Measurements from ENCODE around the gene KRT8.
A peak's percentile ranks its signal among the peaks of the same experiment; 100 is the strongest.

KRT8 gene

DNA sequence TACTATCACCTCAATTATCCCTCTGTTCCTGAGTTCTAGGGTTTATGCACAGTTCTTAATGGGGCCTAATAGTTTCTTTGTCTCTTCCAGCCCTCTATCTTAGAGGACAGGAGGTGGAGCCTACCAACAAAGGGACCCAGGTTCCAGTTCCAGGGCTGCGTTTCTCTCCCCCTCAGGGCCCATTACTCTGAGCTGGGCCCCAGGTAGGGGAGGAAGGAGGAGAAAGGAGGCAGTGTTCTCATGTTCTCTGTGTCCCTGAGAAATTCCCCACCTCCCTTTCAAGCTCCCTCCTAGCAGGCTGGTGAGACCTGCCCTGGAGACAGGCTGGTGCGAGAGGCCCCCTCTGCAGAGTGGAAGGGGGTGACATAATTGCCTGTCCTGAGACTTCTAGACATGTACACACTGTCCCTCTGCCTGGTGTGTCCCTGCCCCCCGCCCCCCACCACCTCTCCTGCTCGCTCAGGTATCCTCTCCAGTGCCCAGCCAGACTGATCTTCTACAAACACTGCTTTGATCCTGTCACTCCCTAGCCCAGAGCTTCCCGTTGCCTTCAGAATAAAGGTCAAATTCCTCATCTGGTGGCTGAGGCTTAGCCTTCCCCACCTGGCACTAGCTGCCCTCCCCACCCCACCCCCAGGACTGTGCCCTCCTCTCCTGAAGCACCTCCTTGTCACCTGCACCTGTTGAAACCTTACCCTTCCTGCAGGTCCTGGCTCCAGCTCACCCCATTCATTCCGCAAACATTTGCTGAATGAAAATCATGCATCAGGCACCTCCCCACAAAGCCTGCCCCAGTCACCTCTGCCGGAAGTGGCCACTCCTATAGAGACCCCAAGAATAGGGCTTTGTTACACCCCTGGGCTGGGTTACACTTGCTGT lies 21.1 kb upstream of the KRT8 start:
- DNase-seq, result peak; percentile 52

- no peak for DNase-seq
These were observed 20.2 kb upstream of the KRT8 start for GRCh38 chr12:52924764-52925716.

DNA sequence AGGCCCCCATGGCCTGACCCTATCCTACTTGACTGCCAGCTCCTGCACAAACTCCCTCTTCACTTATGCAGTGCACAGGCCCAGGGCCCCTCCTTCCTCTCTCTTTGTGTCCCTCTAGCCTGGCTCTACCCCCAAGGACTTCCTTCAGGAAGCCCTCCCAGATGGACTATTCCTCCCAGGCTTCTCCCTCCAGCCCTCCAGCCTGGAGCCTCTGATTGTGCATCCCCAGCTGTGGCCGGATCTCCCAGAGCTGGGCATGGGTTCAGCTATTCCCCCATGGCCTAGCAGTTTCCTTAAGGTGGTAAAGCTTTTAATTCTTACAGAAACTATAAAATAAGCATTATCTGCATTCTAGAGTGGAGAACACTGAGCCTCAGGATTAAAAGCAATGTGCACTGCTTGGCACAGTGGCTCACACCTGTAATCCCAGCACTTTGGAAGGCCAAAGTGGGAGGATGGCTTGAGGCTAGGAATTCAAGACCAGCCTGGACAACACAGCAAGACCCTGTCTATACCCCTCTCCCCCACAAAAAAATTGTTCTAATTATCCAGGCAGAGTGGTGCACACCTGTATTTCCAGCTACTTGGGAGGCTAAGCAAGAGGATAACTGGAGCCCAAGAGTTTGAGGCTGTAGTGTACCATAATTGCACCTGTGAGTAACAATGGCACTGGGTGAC lies 16.8 kb upstream of the KRT8 start:
- DNase-seq, result no peak

DNA sequence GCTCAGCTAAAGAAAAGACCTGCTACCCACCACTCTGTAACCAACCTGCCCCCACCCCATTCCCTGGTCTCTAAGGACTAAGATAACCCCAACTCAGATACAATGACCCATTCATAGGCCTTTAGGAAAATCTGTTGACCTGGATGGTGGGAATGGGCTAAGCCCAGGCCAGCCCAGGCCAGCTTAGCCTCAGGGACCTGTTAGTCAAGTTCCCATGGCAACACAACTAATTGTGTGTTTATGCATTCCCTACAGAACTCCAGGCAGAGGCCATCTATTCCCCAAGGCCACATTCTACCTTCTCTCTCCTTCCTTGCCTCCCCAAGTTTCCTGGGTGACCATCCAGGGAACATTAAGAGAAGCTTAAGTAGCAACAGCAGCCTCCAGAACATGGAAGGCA lies 16.1 kb upstream of the KRT8 start:
- no peak for DNase-seq

DNA sequence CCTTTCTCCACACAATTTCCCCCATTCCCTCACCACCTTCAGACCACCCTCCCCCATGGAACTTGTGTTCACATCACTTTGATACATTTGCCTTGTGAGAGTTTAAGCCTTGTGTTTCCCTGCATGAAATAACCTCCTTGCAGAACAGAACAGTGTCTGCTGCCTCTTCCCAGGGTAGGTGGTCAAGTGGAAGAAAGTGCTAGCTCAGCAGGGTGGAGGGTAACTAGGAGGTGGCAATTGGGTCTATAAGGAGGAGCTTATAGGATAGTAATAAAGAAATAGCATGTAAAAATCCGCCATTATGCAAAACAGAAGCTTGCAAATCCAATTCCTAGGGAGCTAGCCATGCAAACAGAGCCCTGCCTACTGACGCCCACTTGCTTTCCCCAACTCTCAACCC lies 13.9 kb upstream of the KRT8 start:
- no peak for DNase-seq

DNA sequence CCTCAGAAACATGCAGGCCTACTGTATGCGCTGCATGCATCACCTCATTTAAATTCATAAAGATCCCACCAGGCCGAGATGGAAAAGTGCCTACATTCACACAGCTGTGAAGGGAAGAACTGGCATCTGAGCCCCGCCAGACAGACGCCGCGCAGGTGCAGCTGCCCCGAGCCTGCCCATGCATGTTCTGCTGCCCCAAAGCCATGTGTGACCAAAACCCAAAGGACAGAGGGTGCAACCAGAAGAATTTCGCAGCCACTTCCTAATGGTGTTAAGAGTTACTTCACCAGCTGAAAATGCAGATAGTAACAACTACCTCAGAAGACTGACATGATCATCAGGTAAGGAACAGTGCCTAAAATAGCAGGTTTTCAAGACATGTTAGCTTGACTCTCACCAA lies 13.5 kb upstream of the KRT8 start:
- no peak for DNase-seq

DNA sequence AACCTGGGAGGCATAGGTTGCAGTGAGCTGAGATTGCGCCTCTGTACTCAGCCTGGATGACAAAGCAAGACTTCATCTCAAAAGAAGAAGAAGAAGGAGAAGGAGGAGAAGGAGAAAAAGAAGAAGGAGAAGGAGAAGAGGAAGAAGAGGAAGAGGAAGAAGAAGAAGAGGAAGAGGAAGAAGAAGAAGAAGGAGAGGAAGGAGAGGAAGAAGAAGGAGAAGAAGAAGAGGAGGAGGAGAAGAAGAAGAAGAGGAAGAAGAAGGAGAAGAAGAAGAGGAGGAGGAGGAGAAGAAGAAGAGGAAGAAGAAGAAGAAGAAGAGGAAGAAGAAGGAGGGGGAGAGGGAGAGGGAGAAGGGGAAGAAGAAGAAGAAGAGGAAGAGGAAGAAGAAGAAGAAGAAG lies 12.9 kb upstream of the KRT8 start:
- no peak for DNase-seq

GRCh38 chr12:52916216-52916615 lies 11.3 kb upstream of the KRT8 start:
- no peak for DNase-seq

DNA sequence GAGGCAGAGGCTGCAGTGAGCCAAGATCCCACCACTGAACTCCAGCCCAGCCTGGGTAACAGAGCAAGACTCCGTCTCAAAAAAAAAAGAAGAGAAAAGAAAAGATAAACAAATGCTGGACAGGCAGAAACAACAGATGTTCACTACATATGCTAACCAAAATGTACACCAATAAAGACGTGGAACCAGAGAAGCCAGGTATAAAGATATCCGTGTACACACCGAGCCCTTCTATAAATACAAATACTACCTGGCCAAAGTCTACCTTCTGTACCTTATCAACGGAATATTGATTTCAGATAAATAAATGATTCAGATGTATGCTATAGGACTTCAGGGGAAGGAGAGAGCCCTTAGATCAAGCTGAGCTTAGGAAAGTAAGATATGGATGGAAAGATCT lies 10.8 kb upstream of the KRT8 start:
- no peak for DNase-seq

GRCh38 chr12:52914576-52915121 lies 9.8 kb upstream of the KRT8 start:
- no peak for DNase-seq

DNA sequence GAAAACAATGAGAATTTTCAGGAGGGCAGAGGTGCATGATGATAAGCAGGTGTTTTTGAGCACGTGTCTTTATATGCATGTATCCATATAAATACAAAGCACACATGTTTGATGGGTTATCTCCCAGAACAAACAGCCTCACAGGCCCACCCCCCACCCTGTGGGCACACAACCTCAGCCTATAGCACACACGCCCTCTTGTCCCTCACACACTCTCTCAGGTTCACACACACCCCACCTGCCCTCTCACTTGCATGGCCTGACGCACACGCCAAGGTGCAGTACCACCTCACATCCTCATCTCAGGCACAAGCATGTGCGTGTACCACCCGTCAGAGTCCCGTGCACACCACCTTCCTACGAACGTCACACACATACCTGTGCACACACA lies 8.6 kb upstream of the KRT8 start:
- no peak for DNase-seq

DNA sequence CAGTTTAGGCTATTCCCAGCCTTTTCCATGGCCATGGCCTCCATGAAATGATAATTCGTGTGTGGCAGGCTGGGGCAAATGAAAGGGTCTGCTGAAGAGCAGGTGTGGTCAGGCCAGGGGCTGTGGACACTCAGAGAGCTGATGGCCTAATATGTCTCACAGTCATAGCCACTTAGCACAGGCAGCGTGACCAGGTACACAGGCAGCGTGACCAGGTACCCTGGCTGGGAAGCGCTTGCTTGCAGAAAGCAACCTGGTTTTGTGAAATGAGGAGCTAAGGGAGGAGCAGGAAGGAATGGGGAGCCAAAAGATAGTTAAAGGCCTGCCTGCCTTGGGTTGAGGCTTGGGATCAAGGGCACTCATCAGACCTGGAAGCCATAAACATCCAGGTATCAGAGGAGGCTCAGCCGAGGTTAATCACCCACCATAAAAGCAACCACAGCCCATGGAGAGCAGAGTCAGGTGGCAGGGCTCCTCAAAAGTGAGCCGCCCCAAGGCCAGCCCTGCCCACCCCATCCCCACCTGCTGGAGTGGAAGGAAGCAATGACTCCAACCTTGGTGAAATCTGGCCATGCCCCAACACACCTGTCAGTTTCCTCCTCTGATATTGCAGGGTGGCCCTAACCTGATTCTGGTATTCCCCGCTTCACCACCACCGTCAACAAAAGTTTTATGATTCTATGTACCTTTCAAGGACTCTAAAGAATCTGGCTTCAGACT lies 8.0 kb upstream of the KRT8 start:
- no peak for DNase-seq

DNA sequence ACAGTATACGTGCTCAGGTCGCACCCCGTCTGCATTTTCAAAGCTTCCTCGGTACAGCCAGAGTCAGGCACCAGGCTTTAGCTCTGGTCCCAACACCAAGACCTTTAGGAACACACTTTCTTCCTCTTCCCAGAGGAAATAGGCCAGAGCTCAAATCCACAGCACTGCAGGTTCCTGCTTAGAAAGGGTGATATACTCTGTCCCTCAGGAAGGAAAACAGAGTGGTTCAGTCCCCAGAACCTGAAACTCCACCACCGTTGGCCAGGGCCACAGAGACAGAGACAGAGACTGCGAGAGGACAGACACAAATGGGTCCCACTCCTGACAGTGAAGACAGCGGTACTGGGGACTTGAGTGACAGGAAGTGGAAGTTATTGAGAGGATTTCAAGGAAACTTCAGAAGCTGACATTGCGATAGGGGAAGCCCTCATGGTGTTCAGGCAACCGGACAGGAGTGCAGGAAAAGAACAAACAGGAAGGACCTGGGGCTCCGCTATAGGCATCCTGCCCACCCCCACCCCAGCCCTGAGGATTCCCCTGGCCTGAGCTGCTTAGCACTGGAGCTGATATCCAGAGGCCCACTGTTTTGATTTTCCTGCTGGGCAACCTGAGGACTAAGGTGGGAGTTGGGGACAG lies 5.5 kb upstream of the KRT8 start:
- DNase-seq, result no peak

DNA sequence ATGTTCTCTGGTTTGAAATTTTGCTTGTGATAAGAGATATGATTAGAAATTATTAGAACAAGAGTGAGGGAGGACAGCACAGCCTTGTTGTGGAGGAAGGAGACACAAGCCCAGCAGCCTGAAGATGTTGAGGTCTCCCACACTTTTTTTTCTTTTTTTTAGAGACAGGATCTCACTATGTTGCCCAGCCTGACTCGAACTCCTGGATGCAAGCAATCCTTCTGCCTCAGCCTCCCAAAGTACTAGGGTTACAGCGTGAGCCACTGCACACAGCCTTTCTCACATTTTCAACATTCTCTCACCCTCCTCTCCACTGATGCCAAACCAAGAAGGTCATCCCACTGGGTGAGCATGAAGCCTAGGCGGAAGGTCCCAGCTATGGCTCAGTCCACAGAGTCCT lies 4.9 kb upstream of the KRT8 start:
- DNase-seq, result no peak

GRCh38 chr12:52909331-52909730 lies 4.5 kb upstream of the KRT8 start:
- no peak for DNase-seq

- peak; percentile 63 for DNase-seq
These were observed 2.4 kb upstream of the KRT8 start for GRCh38 chr12:52907092-52907810.

DNA sequence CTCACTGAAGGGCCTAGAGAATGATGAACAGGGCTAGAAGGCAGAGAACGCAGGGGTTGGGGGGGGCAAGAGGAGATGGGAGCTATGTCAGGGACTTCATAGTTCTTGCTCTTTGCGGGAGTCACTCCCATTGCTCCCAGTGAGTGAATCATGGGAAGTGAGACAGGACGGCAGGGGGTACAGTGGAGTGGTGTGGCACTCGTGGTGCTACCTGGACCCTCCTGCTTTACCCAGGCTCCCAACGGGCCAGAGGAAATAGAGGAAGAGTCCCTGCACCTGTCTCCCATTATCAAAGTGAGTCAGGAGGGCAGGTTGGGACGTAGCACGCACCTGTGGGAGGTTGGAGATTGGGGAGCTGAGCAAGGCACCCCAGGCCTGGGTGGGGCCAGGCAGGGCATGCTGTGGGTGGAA lies 1.3 kb upstream of the KRT8 start:
- DNase-seq, result no peak

- peak; percentile 42 for DNase-seq
These were observed 894 bp downstream of the KRT8 start for GRCh38 chr12:52903855-52904508.

GRCh38 chr12:52903285-52903854 lies 1.5 kb downstream of the KRT8 start:
- peak; percentile 74 for DNase-seq

Data from NCI-H1105 (cell line).